SK-N-SH (cell line): Measurements from ENCODE around the gene GDPD1. TPM values are rescaled to one million over a fixed set of nuclear protein-coding genes. Genes with fewer than 3 reads are reported as not detected.

Experiments
- CTCF ChIA-PET: fragments of 300-600, 350-600 bp; formaldehyde crosslinking; extraction: SDS; loops from one replicate; lab custom pipeline; 2021; lab: Yijun Ruan, JAX
- POLR2A ChIA-PET: fragments of 350-600 bp; sonication (Branson Sonifier 250); formaldehyde crosslinking; extraction: SDS; loops from one replicate; lab custom pipeline; 2020; ENCODE audit warnings: antibody characterized with exemption, inconsistent platforms; lab: Yijun Ruan, JAX
- DNase-seq: peaks from one replicate; pipeline ENCODE4 v3.0.0; 2012
- H2AFZ ChIP-seq: fragments of 200-600 bp; sonication (generic); 2 replicates; pipeline ENCODE4 v1.8.1; 2016; ENCODE audit warnings: antibody characterized with exemption, mild to moderate bottlenecking, low read depth
- H3F3A ChIP-seq: fragments of 200-600 bp; sonication (generic); replicated peaks from 2 replicates; pipeline ENCODE3; 2016; ENCODE audit warnings: antibody characterized with exemption, mild to moderate bottlenecking; ENCODE audit not compliant: insufficient read depth
- H3K27ac ChIP-seq, 2 experiments: fragments of 200-500 bp in 1 of 2; fragments of 200-600 bp in 1 of 2; sonication (Bioruptor generic) in 1 of 2; sonication (generic), shearing (Covaris generic) in 1 of 2; 2 replicates each; pipeline versions ENCODE4 v1.5.1 to v1.6.1; 2014 to 2016; ENCODE audit warnings: low read depth in 2 of 2, inconsistent platforms in 1 of 2, low read length in 1 of 2, mild to moderate bottlenecking in 1 of 2, mixed read lengths in 1 of 2
- H3K27me3 ChIP-seq: fragments of 200-600 bp; sonication (generic), shearing (Covaris generic); 2 replicates; pipeline ENCODE4 v1.6.1; 2016; ENCODE audit warnings: mixed run types; ENCODE audit not compliant: insufficient read depth
- H3K36me3 ChIP-seq, 2 experiments: fragments of 200-500 bp in 1 of 2; fragments of 200-600 bp in 1 of 2; sonication (Bioruptor generic) in 1 of 2; sonication (generic) in 1 of 2; replicated peaks in 1 of 2; 2 replicates each; pipeline versions ENCODE3 to v1.5.1; 2014 to 2016; ENCODE audit warnings: low read length in 1 of 2, mild to moderate bottlenecking in 1 of 2; ENCODE audit not compliant: insufficient read depth in 2 of 2, control insufficient read depth in 1 of 2
- H3K4me1 ChIP-seq, 2 experiments: fragments of 200-500 bp in 1 of 2; fragments of 200-600 bp in 1 of 2; sonication (Bioruptor generic) in 1 of 2; sonication (generic), shearing (Covaris generic) in 1 of 2; 2 replicates each; pipeline versions ENCODE4 v1.5.1 to v1.6.1; 2014 to 2016; ENCODE audit warnings: low read depth in 1 of 2, low read length in 1 of 2, mixed run types in 1 of 2; ENCODE audit not compliant: insufficient read depth in 2 of 2, control insufficient read depth in 1 of 2
- H3K4me2 ChIP-seq: fragments of 200-600 bp; sonication (generic), shearing (Covaris generic); 2 replicates; pipeline ENCODE4 v1.6.1; 2017; ENCODE audit warnings: mixed run types
- H3K4me3 ChIP-seq, 2 experiments: fragments of 200-500 bp in 1 of 2; fragments of 200-600 bp in 1 of 2; sonication (Bioruptor generic) in 1 of 2; sonication (generic), shearing (Covaris generic) in 1 of 2; 2 replicates each; pipeline versions ENCODE4 v1.5.1 to v1.8.1; 2014 to 2016; ENCODE audit warnings: low read depth in 2 of 2, inconsistent platforms in 1 of 2, low read length in 1 of 2, mild to moderate bottlenecking in 1 of 2, mixed read lengths in 1 of 2, moderate library complexity in 1 of 2
- H3K79me2 ChIP-seq: fragments of 200-600 bp; sonication (generic); 2 replicates; pipeline ENCODE4 v1.8.1; 2017; ENCODE audit warnings: mild to moderate bottlenecking; ENCODE audit not compliant: insufficient read depth
- H3K9ac ChIP-seq: fragments of 200-600 bp; sonication (generic); 2 replicates; pipeline ENCODE4 v1.6.1; 2017; ENCODE audit warnings: mixed run types
- H3K9me2 ChIP-seq: fragments of 200-600 bp; sonication (generic); 2 replicates; pipeline ENCODE4 v1.6.1; 2017; ENCODE audit warnings: mixed run types
- H3K9me3 ChIP-seq: fragments of 200-600 bp; sonication (generic); 2 replicates; pipeline ENCODE4 v1.6.1; 2017; ENCODE audit warnings: mixed run types, mild to moderate bottlenecking, moderate library complexity
- H4K20me1 ChIP-seq: fragments of 200-600 bp; sonication (generic); 2 replicates; pipeline ENCODE4 v1.6.1; 2017; ENCODE audit warnings: mild to moderate bottlenecking, mixed run types; ENCODE audit not compliant: insufficient read depth
- EZH2phosphoT487 ChIP-seq: fragments of 200-600 bp; sonication (generic); IDR thresholded peaks from 2 replicates; pipeline ENCODE4 v1.6.1; 2017; ENCODE audit warnings: low read depth, mixed run types, mild to moderate bottlenecking, antibody characterized with exemption, moderate library complexity, borderline replicate concordance
- FOXJ3 ChIP-seq: sonication (generic); formaldehyde crosslinking; IDR thresholded peaks from 2 replicates; pipeline ENCODE4 v1.5.1; 2020; ENCODE audit warnings: mild to moderate bottlenecking, missing genetic modification reagents
- FOXM1 ChIP-seq: IDR thresholded peaks from 2 replicates; pipeline ENCODE4 v1.4.0; 2012; ENCODE audit warnings: low read depth, mild to moderate bottlenecking
- GATA2 ChIP-seq: sonication (generic); formaldehyde crosslinking; IDR thresholded peaks from 2 replicates; pipeline ENCODE4 v1.5.0; 2020; ENCODE audit warnings: mild to moderate bottlenecking, missing genetic modification reagents
- MXI1 ChIP-seq: IDR thresholded peaks from 2 replicates; pipeline ENCODE4 v1.6.1; 2012; ENCODE audit warnings: mild to moderate bottlenecking, low read depth, low read length, improper control_type of control experiment
- RAD21 ChIP-seq: IDR thresholded peaks from 2 replicates; pipeline ENCODE4 v1.6.1; 2012; ENCODE audit warnings: mild to moderate bottlenecking, low read length
- SIN3A ChIP-seq: IDR thresholded peaks from 2 replicates; pipeline ENCODE4 v1.6.1; 2012; ENCODE audit warnings: low read depth, mild to moderate bottlenecking, low read length, moderate library complexity, borderline replicate concordance
- SMC3 ChIP-seq: IDR thresholded peaks from 2 replicates; pipeline ENCODE4 v1.6.1; 2012; ENCODE audit warnings: low read depth, low read length, improper control_type of control experiment
- TEAD4 ChIP-seq: IDR thresholded peaks from 2 replicates; pipeline ENCODE4 v1.4.0; 2012; ENCODE audit warnings: mild to moderate bottlenecking, borderline replicate concordance; ENCODE audit not compliant: insufficient read depth
- WGBS: methylation state at CpG from one replicate; pipeline ENCODE4 v1.1.6; 2017; ENCODE audit warnings: low lambda C conversion rate; 5-methylcytosine and 5-hydroxymethylcytosine counted together
- polyA plus RNA-seq, 3 experiments: library from polyadenylated mRNA; depleted of rRNA; stranded (reverse); fragments of >200 nt; gene quantifications; 2 replicates each; pipeline ENCODE4 v1.2.3, GENCODE V29; 2012
- TF ChIP-seq, protein P1 (sequence below): fragments of 200-600 bp; sonication (generic); IDR thresholded peaks from 2 replicates; pipeline ENCODE4 v1.6.1; 2017; ENCODE audit warnings: antibody characterized with exemption, mild to moderate bottlenecking, moderate library complexity
- TF ChIP-seq, protein P2 (sequence below): IDR thresholded peaks from 2 replicates; pipeline ENCODE4 v1.4.0; 2012; ENCODE audit warnings: low read depth, borderline replicate concordance
- TF ChIP-seq, protein P3 (sequence below): IDR thresholded peaks from 2 replicates; pipeline ENCODE4 v1.6.1; 2012; ENCODE audit warnings: mild to moderate bottlenecking, low read depth, low read length, moderate library complexity

Gene GDPD1
- polyA plus RNA-seq, 1 of the 3 experiments (the other 2 are of a cell fraction), result 1.5 TPM

DNA sequence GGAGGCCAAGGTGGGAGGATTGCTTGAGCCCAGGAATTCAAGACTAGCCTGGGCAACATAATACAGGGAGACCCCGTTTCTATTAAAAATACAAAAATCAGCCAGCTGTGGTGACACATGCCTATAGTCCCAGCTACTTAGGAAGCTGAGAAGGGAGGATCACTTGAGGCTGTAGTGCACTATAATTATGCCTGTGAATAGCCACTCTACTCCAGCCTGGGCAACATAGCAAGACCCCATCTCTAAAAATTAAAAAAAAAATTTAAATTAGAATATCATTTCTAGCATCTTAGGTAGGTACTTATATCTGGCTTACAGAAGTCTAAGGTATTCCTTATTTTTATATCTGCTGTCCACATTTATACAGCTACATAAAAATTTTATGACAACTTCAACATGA is 18.0 kb upstream of the GDPD1 start:
- no peaks in the 10 kb centered on the region for H3K9me2 ChIP-seq
- DNase-seq, result no peak
- H3K9ac ChIP-seq, result no peak overlapping the region
- ChIA-PET CTCF (no interaction called here), POLR2A (interaction anchor here (0.6 to 0.7 kb wide), 2 partner anchors 12 to 492 kb away, joined by 3 read pairs; no protein-coding TSS in a partner anchor)
- no peaks in the 10 kb centered on the region for H3K9me3 ChIP-seq
- no peaks in the 10 kb centered on the region for H3K4me1 ChIP-seq
- H3K27me3 ChIP-seq, result no peaks in the 10 kb centered on the region
- H2AFZ ChIP-seq, result no peak overlapping the region
- TF ChIP-seq FOXM1, result no peak
- TF ChIP-seq EZH2phosphoT487, result no peak
- no peak for TF ChIP-seq TEAD4
- TF ChIP-seq SIN3A, result no peak
- no peak for TF ChIP-seq RAD21
- TF ChIP-seq, protein P1, sequence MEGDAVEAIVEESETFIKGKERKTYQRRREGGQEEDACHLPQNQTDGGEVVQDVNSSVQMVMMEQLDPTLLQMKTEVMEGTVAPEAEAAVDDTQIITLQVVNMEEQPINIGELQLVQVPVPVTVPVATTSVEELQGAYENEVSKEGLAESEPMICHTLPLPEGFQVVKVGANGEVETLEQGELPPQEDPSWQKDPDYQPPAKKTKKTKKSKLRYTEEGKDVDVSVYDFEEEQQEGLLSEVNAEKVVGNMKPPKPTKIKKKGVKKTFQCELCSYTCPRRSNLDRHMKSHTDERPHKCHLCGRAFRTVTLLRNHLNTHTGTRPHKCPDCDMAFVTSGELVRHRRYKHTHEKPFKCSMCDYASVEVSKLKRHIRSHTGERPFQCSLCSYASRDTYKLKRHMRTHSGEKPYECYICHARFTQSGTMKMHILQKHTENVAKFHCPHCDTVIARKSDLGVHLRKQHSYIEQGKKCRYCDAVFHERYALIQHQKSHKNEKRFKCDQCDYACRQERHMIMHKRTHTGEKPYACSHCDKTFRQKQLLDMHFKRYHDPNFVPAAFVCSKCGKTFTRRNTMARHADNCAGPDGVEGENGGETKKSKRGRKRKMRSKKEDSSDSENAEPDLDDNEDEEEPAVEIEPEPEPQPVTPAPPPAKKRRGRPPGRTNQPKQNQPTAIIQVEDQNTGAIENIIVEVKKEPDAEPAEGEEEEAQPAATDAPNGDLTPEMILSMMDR, result no peak
- TF ChIP-seq, all 33 proteins: peak for 0
- no peak overlapping the region for H3K4me3 ChIP-seq
- H3F3A ChIP-seq, result peaks cover 8% of the 10 kb centered on the region
- peaks cover 0 to 28% of the 10 kb centered on the region in 2 experiments for H3K36me3 ChIP-seq
- no peaks in the 10 kb centered on the region for H4K20me1 ChIP-seq
- no peak overlapping the region for H3K4me2 ChIP-seq
- no peaks in the 10 kb centered on the region for H3K79me2 ChIP-seq
- WGBS, result 95% methylated on average over 1 of the region's 1 CpG
- no peak overlapping the region for H3K27ac ChIP-seq

DNA sequence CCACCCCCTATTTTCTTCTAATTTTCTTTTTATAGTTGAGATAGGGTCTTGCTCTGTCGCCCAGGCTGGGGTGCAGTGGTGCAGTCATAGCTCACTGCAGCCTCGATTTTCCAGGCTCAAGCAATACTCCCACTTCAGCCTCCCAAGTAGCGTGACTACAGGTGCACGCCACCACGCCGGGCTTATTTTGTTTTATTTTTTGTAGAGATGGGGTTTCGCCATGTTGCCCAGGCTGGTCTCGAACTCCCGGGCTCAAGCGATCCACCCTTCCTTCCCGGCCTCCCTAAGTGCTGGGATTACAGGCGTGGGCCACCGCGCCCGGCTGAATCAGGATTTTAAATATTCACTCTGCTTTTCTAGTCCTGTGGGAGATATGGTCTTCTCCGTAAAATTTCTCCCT is 941 bp upstream of the GDPD1 start:
- POLR2A ChIA-PET, result interaction anchor here (1.3 kb wide), 1 partner anchor 9 kb away, joined by 15 read pairs; the partner anchor contains the start of gene SMG8

More for the DNA sequence above, 941 bp upstream of the GDPD1 start:
- no peaks in the 10 kb centered on the region for H3K27me3 ChIP-seq
- CTCF ChIA-PET, result interaction anchor here (0.6 to 1.6 kb wide), 4 partner anchors 53 to 295 kb away, joined by 3 to 7 read pairs (median 3); no protein-coding TSS in a partner anchor
- peaks cover 23% of the 10 kb centered on the region for H3F3A ChIP-seq
- no peak overlapping the region for H3K27ac ChIP-seq
- no peaks in the 10 kb centered on the region for H3K79me2 ChIP-seq
- H3K4me2 ChIP-seq, result 0 out of 2 replicates have a peak overlapping the region, but pooled peaks have one; percentile 98
- DNase-seq, result no peak
- peaks cover 6 to 8% of the 10 kb centered on the region in 2 experiments for H3K36me3 ChIP-seq
- H3K9me2 ChIP-seq, result no peaks in the 10 kb centered on the region
- TF ChIP-seq EZH2phosphoT487, result no peak
- no peak for TF ChIP-seq FOXJ3 (CRISPR knock-in tag)
- TF ChIP-seq, protein P2, sequence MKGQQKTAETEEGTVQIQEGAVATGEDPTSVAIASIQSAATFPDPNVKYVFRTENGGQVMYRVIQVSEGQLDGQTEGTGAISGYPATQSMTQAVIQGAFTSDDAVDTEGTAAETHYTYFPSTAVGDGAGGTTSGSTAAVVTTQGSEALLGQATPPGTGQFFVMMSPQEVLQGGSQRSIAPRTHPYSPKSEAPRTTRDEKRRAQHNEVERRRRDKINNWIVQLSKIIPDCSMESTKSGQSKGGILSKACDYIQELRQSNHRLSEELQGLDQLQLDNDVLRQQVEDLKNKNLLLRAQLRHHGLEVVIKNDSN, result no peak
- TF ChIP-seq GATA2 (CRISPR knock-in tag), result no peak
- no peak for TF ChIP-seq MXI1
- no peak for TF ChIP-seq TEAD4
- TF ChIP-seq SIN3A, result no peak
- no peak for TF ChIP-seq SMC3
- TF ChIP-seq, protein P3, sequence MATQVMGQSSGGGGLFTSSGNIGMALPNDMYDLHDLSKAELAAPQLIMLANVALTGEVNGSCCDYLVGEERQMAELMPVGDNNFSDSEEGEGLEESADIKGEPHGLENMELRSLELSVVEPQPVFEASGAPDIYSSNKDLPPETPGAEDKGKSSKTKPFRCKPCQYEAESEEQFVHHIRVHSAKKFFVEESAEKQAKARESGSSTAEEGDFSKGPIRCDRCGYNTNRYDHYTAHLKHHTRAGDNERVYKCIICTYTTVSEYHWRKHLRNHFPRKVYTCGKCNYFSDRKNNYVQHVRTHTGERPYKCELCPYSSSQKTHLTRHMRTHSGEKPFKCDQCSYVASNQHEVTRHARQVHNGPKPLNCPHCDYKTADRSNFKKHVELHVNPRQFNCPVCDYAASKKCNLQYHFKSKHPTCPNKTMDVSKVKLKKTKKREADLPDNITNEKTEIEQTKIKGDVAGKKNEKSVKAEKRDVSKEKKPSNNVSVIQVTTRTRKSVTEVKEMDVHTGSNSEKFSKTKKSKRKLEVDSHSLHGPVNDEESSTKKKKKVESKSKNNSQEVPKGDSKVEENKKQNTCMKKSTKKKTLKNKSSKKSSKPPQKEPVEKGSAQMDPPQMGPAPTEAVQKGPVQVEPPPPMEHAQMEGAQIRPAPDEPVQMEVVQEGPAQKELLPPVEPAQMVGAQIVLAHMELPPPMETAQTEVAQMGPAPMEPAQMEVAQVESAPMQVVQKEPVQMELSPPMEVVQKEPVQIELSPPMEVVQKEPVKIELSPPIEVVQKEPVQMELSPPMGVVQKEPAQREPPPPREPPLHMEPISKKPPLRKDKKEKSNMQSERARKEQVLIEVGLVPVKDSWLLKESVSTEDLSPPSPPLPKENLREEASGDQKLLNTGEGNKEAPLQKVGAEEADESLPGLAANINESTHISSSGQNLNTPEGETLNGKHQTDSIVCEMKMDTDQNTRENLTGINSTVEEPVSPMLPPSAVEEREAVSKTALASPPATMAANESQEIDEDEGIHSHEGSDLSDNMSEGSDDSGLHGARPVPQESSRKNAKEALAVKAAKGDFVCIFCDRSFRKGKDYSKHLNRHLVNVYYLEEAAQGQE, result no peak
- TF ChIP-seq, all 33 proteins: peak for 0
- WGBS, result 95% methylated on average over 16 of the region's 16 CpGs
- Histone ChIP-seq H3K9ac (no peak overlapping the region), H2AFZ (peak overlapping the region; percentile 100; the same call in 1 of the 2 replicates), H4K20me1 (no peaks in the 10 kb centered on the region), H3K4me1 (no peaks in the 10 kb centered on the region; a peak in 1 of 4 replicates), H3K4me3 (no peak overlapping the region), H3K9me3 (no peaks in the 10 kb centered on the region)
